Uterus (tissue), 2 donors: ENCODE data around the gene TMCO4.

Experiments used
- CTCF ChIP-seq, 4 experiments: fragments of 200-600 bp in 2 of 4; fragments of 450-650 bp in 2 of 4; sonication (generic) in 2 of 4; IDR thresholded peaks; one replicate each; pipeline ENCODE4 v1.5.1; 2016 to 2019; ENCODE audit warnings: antibody characterized with exemption in 4 of 4, mild to moderate bottlenecking in 2 of 4, moderate library complexity in 1 of 4
- POLR2A ChIP-seq, 2 donors: fragments of 450-650 bp; IDR thresholded peaks; one replicate each; pipeline ENCODE4 v1.6.1; 2016; ENCODE audit warnings: antibody characterized with exemption in 2 of 2, mild to moderate bottlenecking in 1 of 2, moderate library complexity in 1 of 2

GRCh38 chr1:19655718-19656080 lies 144.0 kb downstream of the TMCO4 start:
- TF ChIP-seq CTCF (IDR thresholded peaks at IDR 0.05) = no peak
- no peak for TF ChIP-seq POLR2A (IDR thresholded peaks at IDR 0.05)
